ENCODE data around the gene CNTNAP2. TPM values are rescaled to one million over a fixed set of nuclear protein-coding genes. Genes with fewer than 3 reads are reported as not detected.

Gene CNTNAP2
- total and polyA plus RNA-seq, 11 donors: 0.01 to 2.6 (median 0.31) TPM; not detected in 3

- ATAC-seq: no peak
- no peaks in the 10 kb centered on the region for H3K4me1 ChIP-seq
- H3K27me3 ChIP-seq: no peaks in the 10 kb centered on the region
- intact Hi-C loops (cut with DNase I): no loop called here
- DNase-seq: no peak
- H3K36me3 ChIP-seq: no peaks in the 10 kb centered on the region
- H3K9me3 ChIP-seq: no peaks in the 10 kb centered on the region
- no peak overlapping the region for H3K27ac ChIP-seq
- H3K4me3 ChIP-seq: no peak overlapping the region
- WGBS, 4 donors: 49 to 82% (median 62%) methylated on average over 2 of the region's 2 CpGs
- TF ChIP-seq POLR2A (IDR thresholded peaks at IDR 0.05) (no peak), CTCF (IDR thresholded peaks at IDR 0.05) (no peak)
These were observed 242.6 kb downstream of the CNTNAP2 start for GRCh38 chr7:146359176-146359575.

GRCh38 chr7:146366938-146367337 lies 250.3 kb downstream of the CNTNAP2 start:
- 81 to 89% (median 86%) methylated on average over 2 of the region's 2 CpGs for WGBS, 4 donors
- no peak for ATAC-seq
- Histone ChIP-seq H3K36me3 (no peaks in the 10 kb centered on the region), H3K27ac (no peak overlapping the region), H3K27me3 (no peaks in the 10 kb centered on the region), H3K9me3 (no peaks in the 10 kb centered on the region), H3K4me1 (no peaks in the 10 kb centered on the region), H3K4me3 (no peak overlapping the region)
- no peak for DNase-seq
- no peak for TF ChIP-seq CTCF (IDR thresholded peaks at IDR 0.05)
- no peak for TF ChIP-seq POLR2A (IDR thresholded peaks at IDR 0.05)
- intact Hi-C loops (cut with DNase I): loop anchor here in 1 of 10 donors (10.0 kb wide), 1 partner anchor 52 kb away; no protein-coding TSS in a partner anchor

GRCh38 chr7:146370171-146370570 lies 253.6 kb downstream of the CNTNAP2 start:
- H3K36me3 ChIP-seq: no peaks in the 10 kb centered on the region
- H3K4me1 ChIP-seq: no peaks in the 10 kb centered on the region
- no peak overlapping the region for H3K27ac ChIP-seq
- no peak for TF ChIP-seq POLR2A (IDR thresholded peaks at IDR 0.05)
- 85 to 90% (median 88%) methylated on average over 9 of the region's 9 CpGs for WGBS, 4 donors
- ATAC-seq: no peak
- no peaks in the 10 kb centered on the region for H3K27me3 ChIP-seq
- H3K9me3 ChIP-seq: no peaks in the 10 kb centered on the region
- DNase-seq: no peak
- H3K4me3 ChIP-seq: no peak overlapping the region
- intact Hi-C loops (cut with DNase I): no loop called here

GRCh38 chr7:146375170-146375569 lies 258.6 kb downstream of the CNTNAP2 start:
- Histone ChIP-seq H3K4me3 (no peak overlapping the region), H3K27me3 (no peaks in the 10 kb centered on the region), H3K36me3 (no peaks in the 10 kb centered on the region), H3K4me1 (no peaks in the 10 kb centered on the region), H3K9me3 (peaks cover 0 to 3% (median 0%) of the 10 kb centered on the region in 12 donors), H3K27ac (no peak overlapping the region)
- 29 to 36% (median 32%) methylated on average over 2 of the region's 2 CpGs for WGBS, 4 donors
- DNase-seq (no peak), ATAC-seq (no peak)
- TF ChIP-seq POLR2A (IDR thresholded peaks at IDR 0.05) (no peak), CTCF (IDR thresholded peaks at IDR 0.05) (no peak)
- intact Hi-C loops (cut with DNase I): no loop called here

- no peaks in the 10 kb centered on the region for H3K36me3 ChIP-seq
- WGBS, 4 donors: 69 to 80% (median 77%) methylated on average over 2 of the region's 2 CpGs
- ATAC-seq (no peak), DNase-seq (no peak)
- intact Hi-C loops (cut with DNase I): no loop called here
- H3K4me3 ChIP-seq: no peak overlapping the region
- H3K27me3 ChIP-seq: no peaks in the 10 kb centered on the region
- no peak overlapping the region for H3K27ac ChIP-seq
- no peaks in the 10 kb centered on the region for H3K4me1 ChIP-seq
- TF ChIP-seq CTCF (IDR thresholded peaks at IDR 0.05): no peak
- H3K9me3 ChIP-seq: peaks cover 0 to 3% (median 0%) of the 10 kb centered on the region in 12 donors
These were observed 261.6 kb downstream of the CNTNAP2 start for GRCh38 chr7:146378196-146378595.

Measured in heart left ventricle (tissue), 16 donors.